RWPE1 (cell line): ENCODE results near the gene CLEC12A.
A peak's percentile ranks its signal among the peaks of the same experiment; 100 is the strongest.

ENCODE experiments used
- CTCF ChIA-PET: fragments of 350-600 bp; sonication (Branson Sonifier 250); formaldehyde crosslinking; extraction: SDS; loops from one replicate; lab custom pipeline; 2021; lab: Yijun Ruan, JAX
- POLR2A ChIA-PET: fragments of 400-600 bp; formaldehyde crosslinking; extraction: SDS; loops from one replicate; lab custom pipeline; 2020; ENCODE audit warnings: antibody characterized with exemption; ENCODE audit not compliant: low non-redundant PET; lab: Yijun Ruan, JAX
- DNase-seq: peaks from one replicate; pipeline ENCODE4 v3.0.0; 2012; ENCODE audit warnings: low spot score
- H3K27ac ChIP-seq: fragments of 450-650 bp; 2 replicates; pipeline ENCODE4 v1.5.1; 2017
- TF ChIP-seq, protein P1 (sequence below): fragments of 450-650 bp; conservative IDR thresholded peaks from 2 replicates; pipeline ENCODE4 v1.5.1; 2017; ENCODE audit warnings: low read depth, mild to moderate bottlenecking

Gene CLEC12A

DNA sequence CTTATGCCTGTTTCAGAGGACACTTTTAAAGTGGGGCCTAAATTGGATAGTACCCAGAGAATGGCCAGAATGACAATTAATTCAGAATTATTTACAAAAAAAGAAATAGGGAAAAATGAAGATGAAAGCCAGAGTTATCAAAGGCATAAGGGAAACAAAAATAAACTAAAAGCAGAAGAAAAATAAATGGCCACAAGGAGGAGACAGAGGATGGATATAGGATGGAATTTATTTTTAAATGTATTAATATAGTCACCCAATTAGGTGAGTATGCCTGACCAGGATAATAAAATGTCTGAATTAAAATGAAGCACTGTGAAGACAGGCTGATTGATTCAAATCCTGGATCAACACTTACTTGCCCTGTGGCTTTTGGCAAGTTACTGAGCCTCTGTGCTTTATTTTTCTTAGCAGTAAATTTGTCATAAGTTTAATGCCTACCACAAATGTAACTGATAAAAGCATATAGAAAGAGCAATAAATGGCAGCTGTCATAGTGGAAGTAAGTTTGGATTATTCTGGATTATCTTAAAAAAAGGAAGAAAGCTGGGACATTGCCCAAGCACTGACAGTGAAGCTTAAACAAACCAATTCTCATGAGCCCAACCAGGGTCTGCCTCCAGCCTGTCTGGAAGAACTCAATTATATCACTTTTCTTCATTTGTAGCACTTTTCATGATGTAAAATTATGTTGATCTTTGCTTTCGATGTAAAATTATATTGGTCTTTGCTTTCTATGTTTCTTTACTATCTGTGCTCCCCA, 62.8 kb downstream of the CLEC12A start:
- POLR2A ChIA-PET: no interaction called here
- TF ChIP-seq, protein P1, sequence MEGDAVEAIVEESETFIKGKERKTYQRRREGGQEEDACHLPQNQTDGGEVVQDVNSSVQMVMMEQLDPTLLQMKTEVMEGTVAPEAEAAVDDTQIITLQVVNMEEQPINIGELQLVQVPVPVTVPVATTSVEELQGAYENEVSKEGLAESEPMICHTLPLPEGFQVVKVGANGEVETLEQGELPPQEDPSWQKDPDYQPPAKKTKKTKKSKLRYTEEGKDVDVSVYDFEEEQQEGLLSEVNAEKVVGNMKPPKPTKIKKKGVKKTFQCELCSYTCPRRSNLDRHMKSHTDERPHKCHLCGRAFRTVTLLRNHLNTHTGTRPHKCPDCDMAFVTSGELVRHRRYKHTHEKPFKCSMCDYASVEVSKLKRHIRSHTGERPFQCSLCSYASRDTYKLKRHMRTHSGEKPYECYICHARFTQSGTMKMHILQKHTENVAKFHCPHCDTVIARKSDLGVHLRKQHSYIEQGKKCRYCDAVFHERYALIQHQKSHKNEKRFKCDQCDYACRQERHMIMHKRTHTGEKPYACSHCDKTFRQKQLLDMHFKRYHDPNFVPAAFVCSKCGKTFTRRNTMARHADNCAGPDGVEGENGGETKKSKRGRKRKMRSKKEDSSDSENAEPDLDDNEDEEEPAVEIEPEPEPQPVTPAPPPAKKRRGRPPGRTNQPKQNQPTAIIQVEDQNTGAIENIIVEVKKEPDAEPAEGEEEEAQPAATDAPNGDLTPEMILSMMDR: no peak
- CTCF ChIA-PET: interaction anchor here (0.6 to 1.2 kb wide), 9 partner anchors 17 to 399 kb away, joined by 3 to 5 read pairs (median 3); no protein-coding TSS in a partner anchor
- peak; percentile 5 for DNase-seq
- no peak overlapping the region for H3K27ac ChIP-seq
